ENCODE results near the gene TMEM178B.

DNA sequence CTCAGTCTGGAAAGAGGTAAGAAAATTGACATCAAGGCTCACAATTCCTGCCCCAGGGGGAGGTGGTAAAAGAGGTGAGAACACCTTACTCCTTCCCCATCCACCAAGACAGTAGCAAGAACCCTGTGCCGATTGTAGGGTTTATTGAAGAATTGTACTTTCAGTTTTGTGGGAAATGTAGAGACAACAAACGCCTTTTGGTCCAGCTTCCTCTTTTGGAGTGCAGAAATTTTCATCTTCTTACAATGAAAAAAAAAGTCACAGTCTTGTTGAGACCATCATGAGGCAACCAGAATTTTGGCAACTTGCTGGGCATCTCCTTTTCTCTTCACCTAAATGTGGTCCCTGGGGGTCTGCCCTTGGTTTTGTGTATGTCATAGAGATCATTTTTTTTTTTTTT is 217.7 kb downstream of the TMEM178B start:
- no peak for TF ChIP-seq POLR2AphosphoS5 (IDR thresholded peaks at IDR 0.05; ENCODE audit: low read depth, low read length)
- TF ChIP-seq JUND (IDR thresholded peaks at IDR 0.05): no peak
- TF ChIP-seq EP300 (IDR thresholded peaks at IDR 0.05; ENCODE audit: borderline replicate concordance in 1 of 2, low read depth in 1 of 2, low read length in 1 of 2): no peak
- no peak for TF ChIP-seq MAX (IDR thresholded peaks at IDR 0.05; ENCODE audit: low read depth)
- TF ChIP-seq, protein P1, sequence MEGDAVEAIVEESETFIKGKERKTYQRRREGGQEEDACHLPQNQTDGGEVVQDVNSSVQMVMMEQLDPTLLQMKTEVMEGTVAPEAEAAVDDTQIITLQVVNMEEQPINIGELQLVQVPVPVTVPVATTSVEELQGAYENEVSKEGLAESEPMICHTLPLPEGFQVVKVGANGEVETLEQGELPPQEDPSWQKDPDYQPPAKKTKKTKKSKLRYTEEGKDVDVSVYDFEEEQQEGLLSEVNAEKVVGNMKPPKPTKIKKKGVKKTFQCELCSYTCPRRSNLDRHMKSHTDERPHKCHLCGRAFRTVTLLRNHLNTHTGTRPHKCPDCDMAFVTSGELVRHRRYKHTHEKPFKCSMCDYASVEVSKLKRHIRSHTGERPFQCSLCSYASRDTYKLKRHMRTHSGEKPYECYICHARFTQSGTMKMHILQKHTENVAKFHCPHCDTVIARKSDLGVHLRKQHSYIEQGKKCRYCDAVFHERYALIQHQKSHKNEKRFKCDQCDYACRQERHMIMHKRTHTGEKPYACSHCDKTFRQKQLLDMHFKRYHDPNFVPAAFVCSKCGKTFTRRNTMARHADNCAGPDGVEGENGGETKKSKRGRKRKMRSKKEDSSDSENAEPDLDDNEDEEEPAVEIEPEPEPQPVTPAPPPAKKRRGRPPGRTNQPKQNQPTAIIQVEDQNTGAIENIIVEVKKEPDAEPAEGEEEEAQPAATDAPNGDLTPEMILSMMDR (IDR thresholded peaks at IDR 0.05): no peak
- no peak for TF ChIP-seq NRF1 (IDR thresholded peaks at IDR 0.05; ENCODE audit: low read depth, low read length)
- no peak for TF ChIP-seq FOXM1 (IDR thresholded peaks at IDR 0.05; ENCODE audit: low read depth)
- no peak for TF ChIP-seq TEAD4 (IDR thresholded peaks at IDR 0.05; ENCODE audit: borderline replicate concordance, insufficient read depth)
- TF ChIP-seq RXRA (IDR thresholded peaks at IDR 0.05; ENCODE audit: borderline replicate concordance, low read depth): no peak
- TF ChIP-seq NFIC (IDR thresholded peaks at IDR 0.05; ENCODE audit: borderline replicate concordance): no peak
- no peak for TF ChIP-seq YY1 (IDR thresholded peaks at IDR 0.05; ENCODE audit: low read depth)
- no peak for TF ChIP-seq REST (IDR thresholded peaks at IDR 0.05; ENCODE audit: low read depth, low read length)

Measured in SK-N-SH (cell line).